Vagina (tissue), 2 donors: ENCODE measurements around the gene FMC1. TPM values are rescaled to one million over a fixed set of nuclear protein-coding genes. Genes with fewer than 3 reads are reported as not detected.
A peak's percentile ranks its signal among the peaks of the same experiment; 100 is the strongest.

Experiments used
- DNase-seq, 2 donors: peaks; one replicate each; pipeline ENCODE4 v3.0.0-alpha.2; 2017; ENCODE audit errors: extremely low spot score in 2 of 2
- H3K27ac ChIP-seq: fragments of 200-600 bp; sonication (generic); one replicate; pipeline ENCODE4 v1.5.1; 2019
- H3K27me3 ChIP-seq: fragments of 200-600 bp; sonication (generic); one replicate; pipeline ENCODE4 v1.5.1; 2019
- H3K36me3 ChIP-seq, 2 donors: fragments of 200-600 bp; sonication (generic); one replicate each; pipeline ENCODE4 v1.5.1; 2017 to 2019
- H3K4me1 ChIP-seq: fragments of 200-600 bp; sonication (generic); one replicate; pipeline ENCODE4 v1.5.1; 2019
- H3K4me3 ChIP-seq, 2 donors: fragments of 200-600 bp; sonication (generic); 1 replicate in 1 of 2; 2 replicates in 1 of 2; pipeline ENCODE4 v1.5.1; 2016 to 2019
- H3K9me3 ChIP-seq: fragments of 200-600 bp; sonication (generic); one replicate; pipeline ENCODE4 v1.5.1; 2019
- POLR2A ChIP-seq, 2 donors: fragments of 450-650 bp; IDR thresholded peaks; one replicate each; pipeline ENCODE4 v1.6.1; 2017; ENCODE audit warnings: antibody characterized with exemption in 2 of 2, mild to moderate bottlenecking in 2 of 2, moderate library complexity in 2 of 2
- POLR2AphosphoS5 ChIP-seq, 2 donors: sonication (generic); formaldehyde crosslinking; IDR thresholded peaks; one replicate each; pipeline ENCODE4 v1.9.0; 2017; ENCODE audit warnings: antibody characterized with exemption in 2 of 2, mild to moderate bottlenecking in 2 of 2, low read depth in 1 of 2; ENCODE audit not compliant: insufficient read depth in 1 of 2
- intact Hi-C: fragments of 100-400 bp; cut with DNase I; formaldehyde crosslinking; loops from one replicate; pipeline ENCODE4 v1.15.1; 2023
- total RNA-seq: library from RNA; depleted of rRNA; stranded (reverse); fragments of >200 nt; gene quantifications from one replicate; pipeline ENCODE4 v1.2.3, GENCODE V29; 2016
- TF ChIP-seq, protein P1 (sequence below), 3 experiments: fragments of 450-650 bp in 2 of 3; fragments of 200-600 bp in 1 of 3; sonication (generic) in 1 of 3; IDR thresholded peaks; one replicate each; pipeline ENCODE4 v1.5.1; 2017 to 2019; ENCODE audit warnings: antibody characterized with exemption in 3 of 3, mild to moderate bottlenecking in 2 of 3, moderate library complexity in 2 of 3

Gene FMC1
- total RNA-seq, 1 donor from 2014 or later = 8.6 TPM

DNA sequence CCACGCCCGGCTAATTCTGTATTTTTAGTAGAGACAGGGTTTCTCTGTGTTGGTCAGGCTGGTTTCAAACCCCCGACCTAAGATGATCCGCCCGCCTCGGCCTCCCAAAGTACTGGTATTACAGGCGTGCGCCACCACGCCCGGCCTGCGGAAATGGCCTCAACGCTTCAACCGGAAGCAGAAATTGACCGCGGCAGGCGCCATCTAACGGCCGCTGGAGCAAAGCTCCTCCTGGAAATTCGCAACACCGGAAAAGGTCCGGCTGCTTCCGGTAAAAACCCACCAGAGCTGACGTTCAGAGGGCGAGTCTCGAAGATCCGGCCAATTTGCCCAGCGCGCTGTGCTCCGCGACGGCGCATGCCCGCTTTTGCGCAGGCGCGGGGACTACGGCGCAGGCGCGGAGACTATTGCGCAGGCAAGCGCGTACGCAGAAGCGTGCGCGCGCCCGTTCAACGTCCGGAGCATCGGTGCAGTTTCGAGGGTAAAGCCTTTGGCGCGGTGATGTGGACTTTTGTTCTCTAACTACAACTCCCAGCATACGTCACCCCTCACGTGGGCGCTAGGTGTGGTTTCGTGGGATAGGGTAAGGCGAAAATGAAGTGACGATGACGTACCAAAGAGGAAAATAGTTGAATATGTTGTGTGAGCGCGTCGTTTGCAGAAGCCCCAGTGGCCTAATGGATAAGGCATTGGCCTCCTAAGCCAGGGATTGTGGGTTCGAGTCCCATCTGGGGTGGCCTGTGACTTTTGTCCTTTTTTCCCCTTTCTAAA lies 915 bp upstream of the FMC1 start:
- TF ChIP-seq POLR2A (IDR thresholded peaks at IDR 0.05) = peak in 1 of 2 donors; percentile 46
- peak; percentile 94 to 98 for TF ChIP-seq POLR2AphosphoS5 (IDR thresholded peaks at IDR 0.05; ENCODE audit: insufficient read depth in 1 of 2, low read depth in 1 of 2)
- TF ChIP-seq, protein P1, sequence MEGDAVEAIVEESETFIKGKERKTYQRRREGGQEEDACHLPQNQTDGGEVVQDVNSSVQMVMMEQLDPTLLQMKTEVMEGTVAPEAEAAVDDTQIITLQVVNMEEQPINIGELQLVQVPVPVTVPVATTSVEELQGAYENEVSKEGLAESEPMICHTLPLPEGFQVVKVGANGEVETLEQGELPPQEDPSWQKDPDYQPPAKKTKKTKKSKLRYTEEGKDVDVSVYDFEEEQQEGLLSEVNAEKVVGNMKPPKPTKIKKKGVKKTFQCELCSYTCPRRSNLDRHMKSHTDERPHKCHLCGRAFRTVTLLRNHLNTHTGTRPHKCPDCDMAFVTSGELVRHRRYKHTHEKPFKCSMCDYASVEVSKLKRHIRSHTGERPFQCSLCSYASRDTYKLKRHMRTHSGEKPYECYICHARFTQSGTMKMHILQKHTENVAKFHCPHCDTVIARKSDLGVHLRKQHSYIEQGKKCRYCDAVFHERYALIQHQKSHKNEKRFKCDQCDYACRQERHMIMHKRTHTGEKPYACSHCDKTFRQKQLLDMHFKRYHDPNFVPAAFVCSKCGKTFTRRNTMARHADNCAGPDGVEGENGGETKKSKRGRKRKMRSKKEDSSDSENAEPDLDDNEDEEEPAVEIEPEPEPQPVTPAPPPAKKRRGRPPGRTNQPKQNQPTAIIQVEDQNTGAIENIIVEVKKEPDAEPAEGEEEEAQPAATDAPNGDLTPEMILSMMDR (IDR thresholded peaks at IDR 0.05) = peak; percentile 22 to 49 (median 44)
- Histone ChIP-seq H3K4me1 (peaks cover 18% of the 10 kb centered on the region), H3K27ac (peak overlapping the region; percentile 100), H3K36me3 (no peaks in the 10 kb centered on the region), H3K27me3 (no peaks in the 10 kb centered on the region), H3K4me3 (peak overlapping the region; percentile 62 to 85), H3K9me3 (no peaks in the 10 kb centered on the region)
- intact Hi-C loops = loop anchor here (2.0 kb wide), 1 partner anchor 19 kb away; the partner anchor contains the start of gene LUC7L2
- peak; percentile 98 to 100 for DNase-seq

DNA sequence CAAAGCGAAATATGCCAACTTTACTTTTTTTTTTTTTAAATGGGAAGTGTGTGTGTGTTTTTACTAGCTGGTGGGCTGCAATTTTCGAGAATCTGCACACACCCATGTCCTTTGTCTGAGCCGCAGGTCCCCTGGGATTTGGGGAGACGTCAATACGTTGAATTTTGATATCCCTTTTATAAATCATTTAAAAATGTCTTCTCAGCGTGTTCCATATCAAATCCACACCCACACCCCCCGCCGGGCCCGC lies 404 bp upstream of the FMC1 start:
- intact Hi-C loops = loop anchor here (2.0 kb wide), 1 partner anchor 18 kb away; the partner anchor contains the start of gene LUC7L2

DNA sequence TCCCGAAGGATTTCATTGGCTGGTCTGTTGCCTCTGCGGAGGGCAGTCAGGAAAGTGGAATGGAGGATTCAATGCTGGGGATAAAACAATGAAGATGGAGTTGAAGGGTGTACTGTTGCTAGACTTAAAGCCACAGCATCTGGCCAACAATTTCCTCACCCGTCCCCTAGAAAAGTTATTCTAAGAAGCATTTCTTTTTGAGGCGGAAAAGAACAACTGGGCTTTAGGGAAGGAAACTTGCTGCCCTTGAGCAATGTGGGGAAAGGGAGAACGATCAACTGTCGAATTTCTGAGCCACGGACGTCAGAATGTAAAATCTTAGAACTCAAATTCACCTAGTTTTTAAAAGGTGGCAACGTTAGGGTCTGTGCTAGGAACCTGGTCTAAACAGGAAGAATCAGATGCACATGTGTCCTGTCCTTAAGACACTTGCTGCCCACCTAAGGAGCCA lies 664 bp downstream of the FMC1 start:
- Histone ChIP-seq H3K27ac (peak overlapping the region; percentile 100), H3K27me3 (no peaks in the 10 kb centered on the region), H3K4me1 (peaks cover 18% of the 10 kb centered on the region), H3K4me3 (peak overlapping the region; percentile 62 to 85), H3K9me3 (no peaks in the 10 kb centered on the region), H3K36me3 (peaks cover 0 to 6% of the 10 kb centered on the region in 2 donors)
- intact Hi-C loops = loop anchor here (2.0 kb wide), 1 partner anchor 17 kb away; the partner anchor contains the start of gene LUC7L2
- no peak for DNase-seq
- TF ChIP-seq POLR2A (IDR thresholded peaks at IDR 0.05) = no peak
- peak in 1 of 2 donors; percentile 84 for TF ChIP-seq POLR2AphosphoS5 (IDR thresholded peaks at IDR 0.05; ENCODE audit: insufficient read depth in 1 of 2, low read depth in 1 of 2)
- TF ChIP-seq, protein P1 (IDR thresholded peaks at IDR 0.05) = no peak

More for the DNA sequence above, 404 bp upstream of the FMC1 start:
- Histone ChIP-seq H3K27me3 (no peaks in the 10 kb centered on the region), H3K36me3 (no peaks in the 10 kb centered on the region), H3K27ac (peak overlapping the region; percentile 100), H3K4me1 (peaks cover 18% of the 10 kb centered on the region), H3K9me3 (no peaks in the 10 kb centered on the region), H3K4me3 (peak overlapping the region; percentile 62 to 85)
- TF ChIP-seq POLR2A (IDR thresholded peaks at IDR 0.05) (no peak), POLR2AphosphoS5 (IDR thresholded peaks at IDR 0.05; ENCODE audit: insufficient read depth in 1 of 2, low read depth in 1 of 2) (no peak)
- TF ChIP-seq, protein P1 (IDR thresholded peaks at IDR 0.05) = no peak
- peak in 1 of 2 donors; percentile 91 for DNase-seq

DNA sequence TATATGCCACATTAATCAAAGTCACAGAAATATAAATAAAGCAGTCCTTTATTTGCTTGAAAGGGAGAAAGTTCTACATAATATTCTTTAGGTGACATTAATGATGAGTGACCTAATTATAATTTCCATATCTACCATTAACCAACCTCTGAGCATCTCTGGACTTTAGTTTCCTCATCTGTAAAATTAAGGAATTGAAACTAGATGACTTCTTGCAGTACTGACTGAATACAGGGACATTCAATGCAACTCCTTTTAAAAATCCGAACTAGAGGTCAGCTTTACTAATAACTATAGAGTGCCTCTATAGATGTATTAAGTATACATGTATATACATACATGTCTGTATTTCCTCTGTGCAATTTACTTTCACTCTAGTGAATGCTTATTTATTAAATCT lies 3.9 kb downstream of the FMC1 start:
- DNase-seq = no peak
- no peaks in the 10 kb centered on the region for H3K27me3 ChIP-seq
- no peaks in the 10 kb centered on the region for H3K9me3 ChIP-seq
- no peak overlapping the region for H3K4me3 ChIP-seq
- peaks cover 0 to 7% of the 10 kb centered on the region in 2 donors for H3K36me3 ChIP-seq
- intact Hi-C loops = no loop called here
- no peak for TF ChIP-seq POLR2AphosphoS5 (IDR thresholded peaks at IDR 0.05; ENCODE audit: insufficient read depth in 1 of 2, low read depth in 1 of 2)
- TF ChIP-seq, protein P1 (IDR thresholded peaks at IDR 0.05) = no peak
- no peak for TF ChIP-seq POLR2A (IDR thresholded peaks at IDR 0.05)
- H3K4me1 ChIP-seq = peaks cover 18% of the 10 kb centered on the region
- H3K27ac ChIP-seq = no peak overlapping the region

DNA sequence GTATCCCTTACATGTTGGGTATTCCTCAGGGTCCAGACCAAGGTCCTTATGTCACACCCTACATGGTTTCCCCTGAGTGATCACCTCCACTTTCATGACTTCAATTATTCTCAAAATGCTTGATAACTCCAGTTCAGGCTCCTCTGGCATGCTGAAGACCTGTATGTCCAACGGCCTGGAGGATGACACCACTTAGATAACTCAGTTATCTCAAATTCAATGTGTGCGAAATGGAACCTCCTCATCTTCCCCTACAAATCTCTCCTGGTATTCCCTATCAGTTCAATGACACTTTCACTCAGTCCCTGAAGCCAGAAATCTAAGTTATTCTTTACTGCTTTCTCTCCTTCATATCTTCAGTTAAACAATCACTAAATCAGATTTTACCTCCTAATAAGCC lies 9.9 kb downstream of the FMC1 start:
- H3K9me3 ChIP-seq = no peaks in the 10 kb centered on the region
- no peak for DNase-seq
- TF ChIP-seq, protein P1 (IDR thresholded peaks at IDR 0.05) = no peak
- no peak for TF ChIP-seq POLR2AphosphoS5 (IDR thresholded peaks at IDR 0.05; ENCODE audit: insufficient read depth in 1 of 2, low read depth in 1 of 2)
- no peak for TF ChIP-seq POLR2A (IDR thresholded peaks at IDR 0.05)
- H3K4me1 ChIP-seq = no peaks in the 10 kb centered on the region
- no peak overlapping the region for H3K4me3 ChIP-seq
- no peak overlapping the region for H3K27ac ChIP-seq
- no peaks in the 10 kb centered on the region for H3K27me3 ChIP-seq
- intact Hi-C loops = no loop called here
- H3K36me3 ChIP-seq = peaks cover 0 to 7% of the 10 kb centered on the region in 2 donors
